OCI-LY7 (cell line): ENCODE measurements around the gene COL6A6. TPM values are rescaled to one million over a fixed set of nuclear protein-coding genes. Genes with fewer than 3 reads are reported as not detected.

ENCODE experiments used
- Bru-seq: library from RNA; stranded (reverse); fragments of 400-500 nt; gene quantifications from one replicate; lab custom pipeline; 2021; lab: Mats Ljungman, UMichigan
- BruChase-seq, 2 experiments: library from RNA; stranded (reverse); fragments of 400-500 nt; gene quantifications; one replicate each; lab custom pipeline; 2021; lab: Mats Ljungman, UMichigan
- BruUV-seq: library from RNA; stranded (reverse); fragments of 400-500 nt; replicated peaks from 2 replicates; lab custom pipeline; 2021; lab: Mats Ljungman, UMichigan
- CTCF ChIA-PET: fragments of 300-600 bp; sonication (Branson Sonifier 250); formaldehyde crosslinking; loops from one replicate; lab custom pipeline; 2022; ENCODE audit warnings: antibody characterized with exemption; ENCODE audit not compliant: unreplicated experiment; lab: Charles Lee
- POLR2A ChIA-PET: fragments of 300-600 bp; sonication (Branson Sonifier 250); formaldehyde crosslinking; loops from one replicate; lab custom pipeline; 2022; ENCODE audit warnings: antibody characterized with exemption; lab: Charles Lee
- DNase-seq: peaks from one replicate; pipeline ENCODE4 v3.0.0-alpha.2; 2015; ENCODE audit warnings: low spot score
- H2AFZ ChIP-seq: fragments of 200-600 bp; sonication (generic), shearing (Covaris generic); 2 replicates; pipeline ENCODE4 v1.6.1; 2014; ENCODE audit warnings: mild to moderate bottlenecking, antibody characterized with exemption, low read length, moderate library complexity
- H3K27ac ChIP-seq: fragments of 200-600 bp; sonication (generic); 2 replicates; pipeline ENCODE4 v1.5.1; 2014; ENCODE audit warnings: mixed run types, low read depth, mild to moderate bottlenecking, moderate library complexity, low read length, inconsistent platforms; ENCODE audit not compliant: poor library complexity, severe bottlenecking
- H3K36me3 ChIP-seq: fragments of 200-600 bp; sonication (generic); 2 replicates; pipeline ENCODE4 v1.6.1; 2014; ENCODE audit warnings: mild to moderate bottlenecking, antibody characterized with exemption, low read length, moderate library complexity, mixed read lengths; ENCODE audit not compliant: insufficient read depth
- H3K4me1 ChIP-seq: fragments of 200-600 bp; sonication (generic); 2 replicates; pipeline ENCODE4 v1.5.1; 2014; ENCODE audit warnings: mild to moderate bottlenecking, low read length; ENCODE audit not compliant: insufficient read depth, poor library complexity, severe bottlenecking
- H3K4me2 ChIP-seq: fragments of 200-600 bp; sonication (generic); 2 replicates; pipeline ENCODE4 v1.6.1; 2014; ENCODE audit warnings: mild to moderate bottlenecking, low read length
- H3K4me3 ChIP-seq: fragments of 200-600 bp; sonication (generic); 2 replicates; pipeline ENCODE4 v1.5.1; 2014; ENCODE audit warnings: mild to moderate bottlenecking, low read depth, low read length; ENCODE audit not compliant: poor library complexity, severe bottlenecking
- H3K79me2 ChIP-seq: fragments of 200-600 bp; sonication (generic); 2 replicates; pipeline ENCODE4 v1.6.1; 2016; ENCODE audit warnings: low read depth, mild to moderate bottlenecking, low read length, moderate library complexity, mixed read lengths; ENCODE audit not compliant: insufficient read depth
- H3K9me2 ChIP-seq: fragments of 200-600 bp; sonication (generic); 2 replicates; pipeline ENCODE4 v1.6.1; 2016; ENCODE audit warnings: mild to moderate bottlenecking, low read length, mixed read lengths; ENCODE audit not compliant: insufficient read depth
- H3K9me3 ChIP-seq: fragments of 200-600 bp; sonication (generic); 2 replicates; pipeline ENCODE4 v1.6.1; 2014; ENCODE audit warnings: mild to moderate bottlenecking, mixed run types, low read length, mixed read lengths
- H4K20me1 ChIP-seq: fragments of 200-600 bp; sonication (generic); 2 replicates; pipeline ENCODE4 v1.6.1; 2014; ENCODE audit warnings: mild to moderate bottlenecking, antibody characterized with exemption, low read length, moderate library complexity, mixed read lengths; ENCODE audit not compliant: insufficient read depth
- CTCF ChIP-seq: fragments of 200-600 bp; sonication (generic); conservative IDR thresholded peaks from 2 replicates; pipeline ENCODE4 v1.5.1; 2014; ENCODE audit warnings: mild to moderate bottlenecking, antibody characterized with exemption, low read length, moderate library complexity, mixed read lengths
- EZH2phosphoT487 ChIP-seq: fragments of 200-600 bp; sonication (generic); IDR thresholded peaks from 2 replicates; pipeline ENCODE4 v1.6.1; 2018; ENCODE audit warnings: low read depth, borderline replicate concordance, mild to moderate bottlenecking, mixed run types, antibody characterized with exemption, low read length, moderate library complexity, mixed read lengths
- intact Hi-C: fragments of 100-400 bp; cut with micrococcal nuclease; formaldehyde crosslinking; loops from one replicate; pipeline ENCODE4 v1.10.0; 2022; ENCODE audit not compliant: unreplicated experiment
- long read RNA-seq: library from polyadenylated mRNA; stranded (forward); transcript quantifications from one replicate; pipeline ENCODE4 v2.0.0, GENCODE V29; 2022
- total RNA-seq, 2 experiments: library from RNA; depleted of rRNA in 1 of 2; stranded (reverse); fragments of >200 nt in 1 of 2; shearing (Covaris generic) in 1 of 2; gene quantifications; 2 replicates each; pipeline ENCODE4 v1.2.3, GENCODE V29; 2014 to 2022

COL6A6 gene
- total RNA-seq (2014; rRNA removed; shearing (Covaris generic)) (not detected in 2 replicates), total RNA-seq (2022) (not detected in 2 replicates), Bru-seq, nascent RNA (percentile 9 among the genes with signal in this experiment), BruChase-seq, experiment 1, labeled RNA remaining after a 6-hour chase (percentile 8 among the genes with signal in this experiment), BruChase-seq, experiment 2, labeled RNA remaining after a 2-hour chase (percentile 11 among the genes with signal in this experiment)
- long read RNA-seq, partial matches to known transcripts = 0 of 6 reads
- long read RNA-seq, other reads (novel, unspliced or antisense) = 6 of 6 reads

- Histone ChIP-seq H3K9me3 (no peaks in the 10 kb centered on the region), H3K4me3 (no peak within 1 kb of the TSS), H3K27ac (no peak within 1 kb of the TSS), H3K9me2 (no peaks in the 10 kb centered on the region), H2AFZ (no peak within 1 kb of the TSS), H4K20me1 (no peaks in the 10 kb centered on the region), H3K4me2 (no peak within 1 kb of the TSS), H3K4me1 (no peaks in the 10 kb centered on the region), H3K36me3 (no peaks in the 10 kb centered on the region), H3K79me2 (no peaks in the 10 kb centered on the region)
- intact Hi-C loops = no loop called here
- TF ChIP-seq CTCF = no peak
- TF ChIP-seq EZH2phosphoT487 = no peak
- CTCF ChIA-PET = no interaction called here
- POLR2A ChIA-PET = no interaction called here
- no TSS peak for BruUV-seq
- no peak for DNase-seq
These were observed at the start of gene COL6A6 for GRCh38 chr3:130516645-130517512. Gene COL6A6, plus strand, starts transcription at chr3:130517177. Its CDS starts 43,188 bp downstream, at chr3:130560365.

- Histone ChIP-seq H4K20me1 (no peaks in the 10 kb centered on the region), H3K36me3 (no peaks in the 10 kb centered on the region), H3K4me1 (no peaks in the 10 kb centered on the region)
These were observed 48.7 kb upstream of the COL6A6 start for GRCh38 chr3:130468311-130468710.

More at GRCh38 chr3:130468311-130468710, 48.7 kb upstream of the COL6A6 start:
- Histone ChIP-seq H3K4me3 (no peak overlapping the region), H3K27ac (no peak overlapping the region), H3K9me2 (no peaks in the 10 kb centered on the region), H2AFZ (no peak overlapping the region), H3K4me2 (no peak overlapping the region), H3K9me3 (no peaks in the 10 kb centered on the region), H3K79me2 (no peaks in the 10 kb centered on the region)
- BruUV-seq = no TSS peak
- ChIA-PET POLR2A (no interaction called here), CTCF (no interaction called here)
- intact Hi-C loops = no loop called here
- TF ChIP-seq EZH2phosphoT487 (no peak), CTCF (no peak)
- DNase-seq = no peak
